SK-N-SH (cell line): ENCODE results near the gene RRP1B. TPM values are rescaled to one million over a fixed set of nuclear protein-coding genes. Genes with fewer than 3 reads are reported as not detected.

Source experiments
- CTCF ChIA-PET: fragments of 300-600, 350-600 bp; formaldehyde crosslinking; extraction: SDS; loops from one replicate; lab custom pipeline; 2021; lab: Yijun Ruan, JAX
- POLR2A ChIA-PET: fragments of 350-600 bp; sonication (Branson Sonifier 250); formaldehyde crosslinking; extraction: SDS; loops from one replicate; lab custom pipeline; 2020; ENCODE audit warnings: antibody characterized with exemption, inconsistent platforms; lab: Yijun Ruan, JAX
- DNase-seq: peaks from one replicate; pipeline ENCODE4 v3.0.0; 2012
- H2AFZ ChIP-seq: fragments of 200-600 bp; sonication (generic); 2 replicates; pipeline ENCODE4 v1.8.1; 2016; ENCODE audit warnings: antibody characterized with exemption, mild to moderate bottlenecking, low read depth
- H3F3A ChIP-seq: fragments of 200-600 bp; sonication (generic); replicated peaks from 2 replicates; pipeline ENCODE3; 2016; ENCODE audit warnings: antibody characterized with exemption, mild to moderate bottlenecking; ENCODE audit not compliant: insufficient read depth
- H3K27ac ChIP-seq, 2 experiments: fragments of 200-500 bp in 1 of 2; fragments of 200-600 bp in 1 of 2; sonication (Bioruptor generic) in 1 of 2; sonication (generic), shearing (Covaris generic) in 1 of 2; 2 replicates each; pipeline versions ENCODE4 v1.5.1 to v1.6.1; 2014 to 2016; ENCODE audit warnings: low read depth in 2 of 2, inconsistent platforms in 1 of 2, low read length in 1 of 2, mild to moderate bottlenecking in 1 of 2, mixed read lengths in 1 of 2
- H3K27me3 ChIP-seq: fragments of 200-600 bp; sonication (generic), shearing (Covaris generic); 2 replicates; pipeline ENCODE4 v1.6.1; 2016; ENCODE audit warnings: mixed run types; ENCODE audit not compliant: insufficient read depth
- H3K36me3 ChIP-seq, 2 experiments: fragments of 200-500 bp in 1 of 2; fragments of 200-600 bp in 1 of 2; sonication (Bioruptor generic) in 1 of 2; sonication (generic) in 1 of 2; replicated peaks in 1 of 2; 2 replicates each; pipeline versions ENCODE3 to v1.5.1; 2014 to 2016; ENCODE audit warnings: low read length in 1 of 2, mild to moderate bottlenecking in 1 of 2; ENCODE audit not compliant: insufficient read depth in 2 of 2, control insufficient read depth in 1 of 2
- H3K4me1 ChIP-seq, 2 experiments: fragments of 200-500 bp in 1 of 2; fragments of 200-600 bp in 1 of 2; sonication (Bioruptor generic) in 1 of 2; sonication (generic), shearing (Covaris generic) in 1 of 2; 2 replicates each; pipeline versions ENCODE4 v1.5.1 to v1.6.1; 2014 to 2016; ENCODE audit warnings: low read depth in 1 of 2, low read length in 1 of 2, mixed run types in 1 of 2; ENCODE audit not compliant: insufficient read depth in 2 of 2, control insufficient read depth in 1 of 2
- H3K4me2 ChIP-seq: fragments of 200-600 bp; sonication (generic), shearing (Covaris generic); 2 replicates; pipeline ENCODE4 v1.6.1; 2017; ENCODE audit warnings: mixed run types
- H3K4me3 ChIP-seq, 2 experiments: fragments of 200-500 bp in 1 of 2; fragments of 200-600 bp in 1 of 2; sonication (Bioruptor generic) in 1 of 2; sonication (generic), shearing (Covaris generic) in 1 of 2; 2 replicates each; pipeline versions ENCODE4 v1.5.1 to v1.8.1; 2014 to 2016; ENCODE audit warnings: low read depth in 2 of 2, inconsistent platforms in 1 of 2, low read length in 1 of 2, mild to moderate bottlenecking in 1 of 2, mixed read lengths in 1 of 2, moderate library complexity in 1 of 2
- H3K79me2 ChIP-seq: fragments of 200-600 bp; sonication (generic); 2 replicates; pipeline ENCODE4 v1.8.1; 2017; ENCODE audit warnings: mild to moderate bottlenecking; ENCODE audit not compliant: insufficient read depth
- H3K9ac ChIP-seq: fragments of 200-600 bp; sonication (generic); 2 replicates; pipeline ENCODE4 v1.6.1; 2017; ENCODE audit warnings: mixed run types
- H3K9me2 ChIP-seq: fragments of 200-600 bp; sonication (generic); 2 replicates; pipeline ENCODE4 v1.6.1; 2017; ENCODE audit warnings: mixed run types
- H3K9me3 ChIP-seq: fragments of 200-600 bp; sonication (generic); 2 replicates; pipeline ENCODE4 v1.6.1; 2017; ENCODE audit warnings: mixed run types, mild to moderate bottlenecking, moderate library complexity
- H4K20me1 ChIP-seq: fragments of 200-600 bp; sonication (generic); 2 replicates; pipeline ENCODE4 v1.6.1; 2017; ENCODE audit warnings: mild to moderate bottlenecking, mixed run types; ENCODE audit not compliant: insufficient read depth
- CTCF ChIP-seq: fragments of 200-600 bp; sonication (generic); IDR thresholded peaks from 2 replicates; pipeline ENCODE4 v1.6.1; 2017; ENCODE audit warnings: antibody characterized with exemption, mild to moderate bottlenecking, moderate library complexity
- GATA2 ChIP-seq: sonication (generic); formaldehyde crosslinking; IDR thresholded peaks from 2 replicates; pipeline ENCODE4 v1.5.0; 2020; ENCODE audit warnings: mild to moderate bottlenecking, missing genetic modification reagents
- MAX ChIP-seq: IDR thresholded peaks from 2 replicates; pipeline ENCODE4 v1.4.0; 2012; ENCODE audit warnings: low read depth
- MXI1 ChIP-seq: IDR thresholded peaks from 2 replicates; pipeline ENCODE4 v1.6.1; 2012; ENCODE audit warnings: mild to moderate bottlenecking, low read depth, low read length, improper control_type of control experiment
- NFIC ChIP-seq: IDR thresholded peaks from 2 replicates; pipeline ENCODE4 v1.4.0; 2012; ENCODE audit warnings: borderline replicate concordance
- NRF1 ChIP-seq: IDR thresholded peaks from 2 replicates; pipeline ENCODE4 v1.6.1; 2012; ENCODE audit warnings: low read depth, mild to moderate bottlenecking, low read length
- PBX3 ChIP-seq: IDR thresholded peaks from 2 replicates; pipeline ENCODE4; 2012
- POLR2AphosphoS5 ChIP-seq: IDR thresholded peaks from 2 replicates; pipeline ENCODE4 v1.6.1; 2012; ENCODE audit warnings: low read depth, low read length
- REST ChIP-seq: IDR thresholded peaks from 2 replicates; pipeline ENCODE4 v1.6.1; 2012; ENCODE audit warnings: mild to moderate bottlenecking, low read depth, low read length, moderate library complexity
- SIN3A ChIP-seq: IDR thresholded peaks from 2 replicates; pipeline ENCODE4 v1.6.1; 2012; ENCODE audit warnings: low read depth, mild to moderate bottlenecking, low read length, moderate library complexity, borderline replicate concordance
- SMC3 ChIP-seq: IDR thresholded peaks from 2 replicates; pipeline ENCODE4 v1.6.1; 2012; ENCODE audit warnings: low read depth, low read length, improper control_type of control experiment
- TAF1 ChIP-seq: IDR thresholded peaks from 2 replicates; pipeline ENCODE4 v1.6.1; 2012; ENCODE audit warnings: low read depth, mild to moderate bottlenecking, low read length, moderate library complexity, borderline replicate concordance
- USF1 ChIP-seq: IDR thresholded peaks from 2 replicates; pipeline ENCODE4 v1.4.0; 2012; ENCODE audit warnings: low read depth, borderline replicate concordance
- YY1 ChIP-seq: IDR thresholded peaks from 2 replicates; pipeline ENCODE4 v1.4.0; 2012; ENCODE audit warnings: low read depth, mild to moderate bottlenecking
- WGBS: methylation state at CpG from one replicate; pipeline ENCODE4 v1.1.6; 2017; ENCODE audit warnings: low lambda C conversion rate; 5-methylcytosine and 5-hydroxymethylcytosine counted together
- polyA plus RNA-seq, 3 experiments: library from polyadenylated mRNA; depleted of rRNA; stranded (reverse); fragments of >200 nt; gene quantifications; 2 replicates each; pipeline ENCODE4 v1.2.3, GENCODE V29; 2012

RRP1B gene
- polyA plus RNA-seq, 1 of the 3 experiments (the other 2 are of a cell fraction), result 10.4 TPM

GRCh38 chr21:43707462-43707861, 48.1 kb downstream of the RRP1B start:
- no peak overlapping the region for H3K4me2 ChIP-seq
- H3K4me1 ChIP-seq, result peaks cover 0 to 4% of the 10 kb centered on the region in 2 experiments; a peak in 1 of 4 replicates
- no peak for DNase-seq
- no peaks in the 10 kb centered on the region for H3K79me2 ChIP-seq
- CTCF ChIA-PET, result no interaction called here
- no peaks in the 10 kb centered on the region for H3K27me3 ChIP-seq
- no peaks in the 10 kb centered on the region for H3K9me3 ChIP-seq
- H3F3A ChIP-seq, result no peaks in the 10 kb centered on the region
- H3K9ac ChIP-seq, result no peak overlapping the region
- H2AFZ ChIP-seq, result no peak overlapping the region
- H4K20me1 ChIP-seq, result no peaks in the 10 kb centered on the region
- H3K4me3 ChIP-seq, result no peak overlapping the region
- WGBS, result 98% methylated on average over 8 of the region's 9 CpGs
- no peaks in the 10 kb centered on the region for H3K9me2 ChIP-seq
- POLR2A ChIA-PET, result no interaction called here
- no peaks in the 10 kb centered on the region for H3K36me3 ChIP-seq
- no peak overlapping the region for H3K27ac ChIP-seq
- TF ChIP-seq CTCF (no peak), MAX (no peak), TAF1 (no peak), NRF1 (no peak), USF1 (no peak), MXI1 (no peak), SIN3A (no peak), POLR2AphosphoS5 (no peak), REST (no peak), YY1 (no peak), NFIC (no peak), PBX3 (no peak), GATA2 (CRISPR knock-in tag) (no peak), SMC3 (no peak)
